ENCODE data around the gene PLB1. TPM values are rescaled to one million over a fixed set of nuclear protein-coding genes. Genes with fewer than 3 reads are reported as not detected.

Gene PLB1
- total RNA-seq, 2 donors from 2014 or later: 19.2 to 29.6 TPM

GRCh38 chr2:28578774-28579173, 82.9 kb downstream of the PLB1 start:
- Histone ChIP-seq H3K9me3 (no peaks in the 10 kb centered on the region), H3K4me3 (no peak overlapping the region), H3K36me3 (no peaks in the 10 kb centered on the region), H3K27me3 (replicated peaks; ENCODE audit: insufficient read depth) (no peaks in the 10 kb centered on the region), H3K27ac (no peak overlapping the region), H3K4me1 (ENCODE audit: control insufficient read depth in 1 of 2, low read depth in 2 of 2) (peaks cover 3 to 5% of the 10 kb centered on the region in 2 donors)
- TF ChIP-seq, protein P1, sequence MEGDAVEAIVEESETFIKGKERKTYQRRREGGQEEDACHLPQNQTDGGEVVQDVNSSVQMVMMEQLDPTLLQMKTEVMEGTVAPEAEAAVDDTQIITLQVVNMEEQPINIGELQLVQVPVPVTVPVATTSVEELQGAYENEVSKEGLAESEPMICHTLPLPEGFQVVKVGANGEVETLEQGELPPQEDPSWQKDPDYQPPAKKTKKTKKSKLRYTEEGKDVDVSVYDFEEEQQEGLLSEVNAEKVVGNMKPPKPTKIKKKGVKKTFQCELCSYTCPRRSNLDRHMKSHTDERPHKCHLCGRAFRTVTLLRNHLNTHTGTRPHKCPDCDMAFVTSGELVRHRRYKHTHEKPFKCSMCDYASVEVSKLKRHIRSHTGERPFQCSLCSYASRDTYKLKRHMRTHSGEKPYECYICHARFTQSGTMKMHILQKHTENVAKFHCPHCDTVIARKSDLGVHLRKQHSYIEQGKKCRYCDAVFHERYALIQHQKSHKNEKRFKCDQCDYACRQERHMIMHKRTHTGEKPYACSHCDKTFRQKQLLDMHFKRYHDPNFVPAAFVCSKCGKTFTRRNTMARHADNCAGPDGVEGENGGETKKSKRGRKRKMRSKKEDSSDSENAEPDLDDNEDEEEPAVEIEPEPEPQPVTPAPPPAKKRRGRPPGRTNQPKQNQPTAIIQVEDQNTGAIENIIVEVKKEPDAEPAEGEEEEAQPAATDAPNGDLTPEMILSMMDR (IDR thresholded peaks at IDR 0.05): no peak
- DNase-seq (ENCODE audit: low spot score): no peak
- no peak for ATAC-seq (ENCODE audit: insufficient number of reproducible peaks, low FRiP score, low read depth)

DNA sequence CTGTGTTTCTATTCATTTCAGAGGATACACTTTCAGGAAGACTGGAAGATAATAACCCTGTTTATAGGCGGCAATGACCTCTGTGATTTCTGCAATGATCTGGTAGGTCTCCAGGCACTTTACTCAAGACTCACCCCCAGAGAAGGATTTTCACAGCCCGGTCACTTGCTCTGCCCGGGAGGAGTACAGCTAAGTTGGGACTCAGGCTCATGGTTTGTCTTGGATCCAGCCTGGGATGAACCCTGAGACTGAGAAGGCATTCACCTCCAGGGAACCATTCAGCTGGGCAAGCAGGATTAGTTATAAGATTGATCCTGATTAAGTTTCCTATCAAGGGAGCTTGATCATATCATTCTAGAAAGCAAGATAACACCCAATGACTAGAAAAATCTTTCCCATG, 83.7 kb downstream of the PLB1 start:
- no peak overlapping the region for H3K4me3 ChIP-seq
- DNase-seq (ENCODE audit: low spot score) (no peak), ATAC-seq (ENCODE audit: insufficient number of reproducible peaks, low FRiP score, low read depth) (no peak)
- H3K9me3 ChIP-seq: no peaks in the 10 kb centered on the region
- H3K27me3 ChIP-seq (replicated peaks; ENCODE audit: insufficient read depth): no peaks in the 10 kb centered on the region
- H3K36me3 ChIP-seq: no peaks in the 10 kb centered on the region
- TF ChIP-seq, protein P1 (IDR thresholded peaks at IDR 0.05): no peak
- H3K4me1 ChIP-seq (ENCODE audit: control insufficient read depth in 1 of 2, low read depth in 2 of 2): peaks cover 9 to 13% of the 10 kb centered on the region in 2 donors
- H3K27ac ChIP-seq: no peak overlapping the region

DNA sequence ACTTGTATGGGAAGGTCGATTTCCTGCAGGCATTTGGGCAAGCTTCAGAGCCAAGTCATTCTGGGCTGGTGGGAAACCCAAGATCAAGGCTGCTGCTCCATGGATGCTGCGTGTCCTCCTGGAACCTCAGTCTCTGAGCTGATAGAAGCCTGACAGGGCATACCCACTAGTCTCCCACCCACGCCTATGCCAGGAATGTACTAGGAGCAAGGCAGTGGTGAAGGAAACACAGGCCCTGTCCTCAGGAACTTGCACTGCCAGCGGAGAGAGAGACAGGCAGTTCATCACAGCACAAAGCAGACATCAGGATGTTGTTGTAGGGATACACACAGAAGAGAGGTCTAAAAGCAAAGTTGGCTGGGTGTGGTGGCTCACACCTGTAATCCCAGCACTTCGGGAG, 84.2 kb downstream of the PLB1 start:
- ATAC-seq (ENCODE audit: insufficient number of reproducible peaks, low FRiP score, low read depth) (no peak), DNase-seq (ENCODE audit: low spot score) (no peak)
- Histone ChIP-seq H3K36me3 (no peaks in the 10 kb centered on the region), H3K9me3 (no peaks in the 10 kb centered on the region), H3K4me1 (ENCODE audit: control insufficient read depth in 1 of 2, low read depth in 2 of 2) (peaks cover 12 to 17% of the 10 kb centered on the region in 2 donors), H3K4me3 (no peak overlapping the region), H3K27me3 (replicated peaks; ENCODE audit: insufficient read depth) (no peaks in the 10 kb centered on the region), H3K27ac (no peak overlapping the region)
- TF ChIP-seq, protein P1 (IDR thresholded peaks at IDR 0.05): no peak

DNA sequence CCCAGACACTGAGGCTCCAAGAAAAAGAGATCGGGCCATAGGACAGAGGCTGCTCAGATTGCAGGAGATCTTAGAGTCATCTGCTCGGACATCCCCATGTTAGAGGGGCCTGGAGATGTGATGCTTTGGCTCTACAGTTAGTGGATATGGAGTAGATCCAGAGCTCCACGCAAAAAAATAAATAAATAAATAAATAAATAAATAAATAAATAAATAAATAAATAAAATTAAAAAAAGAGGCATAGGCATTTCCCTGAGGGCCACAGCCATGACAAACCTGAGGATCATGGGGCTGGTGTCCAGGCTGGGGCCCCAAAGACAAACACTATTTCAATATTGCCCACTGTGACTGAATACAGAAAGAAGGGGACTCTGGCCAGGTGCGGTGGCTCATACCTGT, 85.5 kb downstream of the PLB1 start:
- Histone ChIP-seq H3K27me3 (replicated peaks; ENCODE audit: insufficient read depth) (no peaks in the 10 kb centered on the region), H3K4me3 (no peak overlapping the region), H3K36me3 (no peaks in the 10 kb centered on the region), H3K9me3 (no peaks in the 10 kb centered on the region), H3K4me1 (ENCODE audit: control insufficient read depth in 1 of 2, low read depth in 2 of 2) (peaks cover 12 to 17% of the 10 kb centered on the region in 2 donors), H3K27ac (no peak overlapping the region)
- ATAC-seq (ENCODE audit: insufficient number of reproducible peaks, low FRiP score, low read depth) (no peak), DNase-seq (ENCODE audit: low spot score) (no peak)
- TF ChIP-seq, protein P1 (IDR thresholded peaks at IDR 0.05): no peak

DNA sequence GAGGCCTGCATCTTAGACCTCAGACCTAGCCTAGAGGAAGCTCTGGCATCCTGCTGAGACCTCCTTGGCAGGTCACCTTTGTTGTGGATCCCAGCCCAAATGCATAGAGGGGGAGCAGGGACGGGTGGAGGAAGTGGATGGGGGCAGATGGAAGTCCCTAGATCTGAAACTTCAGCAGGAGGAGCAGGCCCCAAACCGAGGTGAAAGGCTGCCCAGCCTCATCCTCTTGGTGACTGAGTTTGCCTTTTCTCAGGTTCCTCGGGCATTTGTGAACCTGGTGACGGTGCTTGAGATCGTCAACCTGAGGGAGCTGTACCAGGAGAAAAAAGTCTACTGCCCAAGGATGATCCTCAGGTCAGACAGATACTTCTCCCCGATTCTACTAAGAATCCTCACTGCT, 86.3 kb downstream of the PLB1 start:
- Histone ChIP-seq H3K27ac (no peak overlapping the region), H3K9me3 (no peaks in the 10 kb centered on the region), H3K27me3 (replicated peaks; ENCODE audit: insufficient read depth) (no peaks in the 10 kb centered on the region), H3K36me3 (no peaks in the 10 kb centered on the region), H3K4me1 (ENCODE audit: control insufficient read depth in 1 of 2, low read depth in 2 of 2) (peaks cover 12 to 17% of the 10 kb centered on the region in 2 donors), H3K4me3 (no peak overlapping the region)
- TF ChIP-seq, protein P1 (IDR thresholded peaks at IDR 0.05): no peak
- ATAC-seq (ENCODE audit: insufficient number of reproducible peaks, low FRiP score, low read depth) (no peak), DNase-seq (ENCODE audit: low spot score) (no peak)

Data from thoracic aorta (tissue), 2 donors.